Smooth muscle cell (in vitro differentiated cells): ENCODE results near the gene SOX6. TPM values are rescaled to one million over a fixed set of nuclear protein-coding genes. Genes with fewer than 3 reads are reported as not detected.

Source experiments
- DNase-seq: peaks from one replicate; lab custom pipeline; 2025; ENCODE audit not compliant: unreplicated experiment; lab: John Stamatoyannopoulos, UW
- H2AFZ ChIP-seq: fragments of 200-600 bp; sonication (generic); 2 replicates; pipeline ENCODE4 v1.6.0; 2016; ENCODE audit warnings: antibody characterized with exemption, low read depth, mild to moderate bottlenecking
- H3F3A ChIP-seq: fragments of 200-600 bp; sonication (generic); 2 replicates; pipeline ENCODE4 v1.6.0; 2017; ENCODE audit warnings: antibody characterized with exemption, low read depth
- H3K27ac ChIP-seq: fragments of 200-600 bp; sonication (generic); 2 replicates; pipeline ENCODE4 v1.5.1; 2016; ENCODE audit warnings: low read depth, mild to moderate bottlenecking
- H3K27me3 ChIP-seq: fragments of 200-600 bp; sonication (generic); 2 replicates; pipeline ENCODE4 v1.6.1; 2016; ENCODE audit warnings: low read depth, mild to moderate bottlenecking
- H3K36me3 ChIP-seq: fragments of 200-600 bp; sonication (generic); 2 replicates; pipeline ENCODE4 v1.5.1; 2016; ENCODE audit warnings: low read depth
- H3K4me1 ChIP-seq: fragments of 200-600 bp; sonication (generic); 2 replicates; pipeline ENCODE4 v1.5.1; 2016; ENCODE audit warnings: low read depth
- H3K4me2 ChIP-seq: fragments of 200-600 bp; sonication (generic); 2 replicates; pipeline ENCODE4 v1.6.0; 2016; ENCODE audit warnings: mild to moderate bottlenecking
- H3K4me3 ChIP-seq: fragments of 200-600 bp; sonication (generic); 2 replicates; pipeline ENCODE4 v1.5.1; 2016; ENCODE audit warnings: mild to moderate bottlenecking
- H3K79me2 ChIP-seq: fragments of 200-600 bp; sonication (generic); 2 replicates; pipeline ENCODE4 v1.6.0; 2016; ENCODE audit warnings: low read depth, mild to moderate bottlenecking
- H3K9ac ChIP-seq: fragments of 200-600 bp; sonication (generic); 2 replicates; pipeline ENCODE4 v1.6.0; 2016; ENCODE audit warnings: low read depth
- H3K9me3 ChIP-seq: fragments of 200-600 bp; sonication (generic); replicated peaks from 2 replicates; pipeline ENCODE4 v1.5.1; 2016; ENCODE audit warnings: low read depth
- H4K20me1 ChIP-seq: fragments of 200-600 bp; sonication (generic); 2 replicates; pipeline ENCODE4 v1.6.0; 2016; ENCODE audit warnings: low read depth
- WGBS: methylation state at CpG from one replicate; pipeline ENCODE4 v1.1.7; 2016; ENCODE audit warnings: low lambda C conversion rate; 5-methylcytosine and 5-hydroxymethylcytosine counted together
- polyA plus RNA-seq: library from polyadenylated mRNA; unstranded; fragments of >200 nt; fragmentation: Nextera tagmentation; extraction: Ambion mirVana; gene quantifications from 2 replicates; pipeline ENCODE4 v1.2.1, GENCODE V29; 2016
- total RNA-seq: library from RNA; depleted of rRNA; stranded (reverse); fragments of >200 nt; gene quantifications from 2 replicates; pipeline ENCODE4 v1.2.3, GENCODE V29; 2014
- TF ChIP-seq, protein P1 (sequence below): fragments of 200-600 bp; sonication (generic); IDR thresholded peaks from 2 replicates; pipeline ENCODE4 v1.5.1; 2017; ENCODE audit warnings: borderline replicate concordance, mild to moderate bottlenecking, antibody characterized with exemption; ENCODE audit not compliant: insufficient read depth, poor library complexity, severe bottlenecking

SOX6 gene
- total and polyA plus RNA-seq, 2 experiments from 2014 or later: 11.2 to 27.6 TPM

DNA sequence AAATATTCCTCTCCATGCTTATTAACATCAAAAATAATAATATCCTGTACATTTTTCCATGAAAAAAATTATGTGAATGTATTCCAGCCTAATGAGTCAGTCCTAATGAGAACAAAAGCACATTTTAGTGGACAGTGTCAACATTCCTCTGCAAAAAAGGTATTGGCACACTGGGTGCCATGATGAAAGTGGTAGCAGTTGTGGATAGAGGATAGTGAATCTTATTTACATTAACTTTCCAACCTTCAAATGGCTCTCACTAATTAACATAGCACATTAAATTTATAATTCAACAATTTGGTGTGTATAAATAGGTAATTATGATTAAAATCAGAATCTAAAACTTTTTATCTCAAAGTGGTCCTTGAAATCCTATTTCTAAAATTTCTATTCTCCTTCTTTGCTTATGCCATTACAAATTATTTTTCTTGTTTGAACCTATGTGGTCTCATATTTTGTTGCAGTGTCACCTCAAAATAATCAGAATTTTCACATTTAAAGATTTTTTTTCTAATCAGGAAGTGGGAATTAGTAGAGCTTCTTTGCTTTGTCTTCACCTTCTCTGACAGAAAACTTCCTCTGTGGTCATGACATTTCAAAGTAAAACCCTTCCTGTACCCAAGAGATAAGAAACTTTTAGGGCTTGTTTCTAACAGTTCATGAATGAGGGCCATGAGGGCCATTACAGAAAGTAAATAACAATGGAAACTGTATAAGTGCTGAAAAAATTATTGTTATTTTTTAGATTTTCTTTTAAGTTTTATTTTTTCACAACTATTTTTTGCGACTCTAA lies 18.7 kb downstream of the SOX6 start:
- Histone ChIP-seq H3K4me3 (no peak overlapping the region), H2AFZ (no peak overlapping the region), H3K4me1 (peaks cover 7% of the 10 kb centered on the region), H3F3A (no peaks in the 10 kb centered on the region), H3K27ac (peak overlapping the region; percentile 51), H3K36me3 (no peaks in the 10 kb centered on the region), H3K4me2 (peak overlapping the region; percentile 70), H4K20me1 (no peaks in the 10 kb centered on the region), H3K9me3 (no peaks in the 10 kb centered on the region), H3K79me2 (peaks cover 9% of the 10 kb centered on the region), H3K27me3 (no peaks in the 10 kb centered on the region), H3K9ac (no peak overlapping the region)
- TF ChIP-seq, protein P1, sequence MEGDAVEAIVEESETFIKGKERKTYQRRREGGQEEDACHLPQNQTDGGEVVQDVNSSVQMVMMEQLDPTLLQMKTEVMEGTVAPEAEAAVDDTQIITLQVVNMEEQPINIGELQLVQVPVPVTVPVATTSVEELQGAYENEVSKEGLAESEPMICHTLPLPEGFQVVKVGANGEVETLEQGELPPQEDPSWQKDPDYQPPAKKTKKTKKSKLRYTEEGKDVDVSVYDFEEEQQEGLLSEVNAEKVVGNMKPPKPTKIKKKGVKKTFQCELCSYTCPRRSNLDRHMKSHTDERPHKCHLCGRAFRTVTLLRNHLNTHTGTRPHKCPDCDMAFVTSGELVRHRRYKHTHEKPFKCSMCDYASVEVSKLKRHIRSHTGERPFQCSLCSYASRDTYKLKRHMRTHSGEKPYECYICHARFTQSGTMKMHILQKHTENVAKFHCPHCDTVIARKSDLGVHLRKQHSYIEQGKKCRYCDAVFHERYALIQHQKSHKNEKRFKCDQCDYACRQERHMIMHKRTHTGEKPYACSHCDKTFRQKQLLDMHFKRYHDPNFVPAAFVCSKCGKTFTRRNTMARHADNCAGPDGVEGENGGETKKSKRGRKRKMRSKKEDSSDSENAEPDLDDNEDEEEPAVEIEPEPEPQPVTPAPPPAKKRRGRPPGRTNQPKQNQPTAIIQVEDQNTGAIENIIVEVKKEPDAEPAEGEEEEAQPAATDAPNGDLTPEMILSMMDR: no peak
- WGBS: 97% methylated on average over 1 of the region's 1 CpG
- no peak for DNase-seq

DNA sequence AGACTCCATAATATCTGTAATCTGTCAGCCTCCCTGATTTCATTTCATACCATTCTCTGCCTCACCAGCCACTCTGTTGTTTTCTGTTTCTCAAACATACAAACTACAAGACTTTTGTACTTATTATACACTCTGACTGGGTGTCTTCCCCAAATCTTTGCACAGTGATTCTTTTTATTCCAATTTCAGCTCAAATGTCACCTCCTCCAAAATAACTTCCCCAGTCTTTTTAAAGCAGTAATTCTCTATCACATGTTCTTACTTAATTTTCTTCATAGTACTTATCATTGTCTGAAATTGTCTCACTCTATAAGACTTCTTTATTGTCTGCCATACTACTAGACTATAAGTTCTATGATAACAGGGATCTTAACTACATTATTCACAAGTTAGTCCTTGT lies 19.6 kb downstream of the SOX6 start:
- TF ChIP-seq, protein P1: no peak
- H4K20me1 ChIP-seq: no peaks in the 10 kb centered on the region
- no peak overlapping the region for H2AFZ ChIP-seq
- no peak overlapping the region for H3K9ac ChIP-seq
- H3K9me3 ChIP-seq: no peaks in the 10 kb centered on the region
- no peak for DNase-seq
- H3K27me3 ChIP-seq: no peaks in the 10 kb centered on the region
- no peak overlapping the region for H3K4me3 ChIP-seq
- H3K4me1 ChIP-seq: peaks cover 7% of the 10 kb centered on the region
- H3K27ac ChIP-seq: no peak overlapping the region
- no peaks in the 10 kb centered on the region for H3K36me3 ChIP-seq
- peaks cover 9% of the 10 kb centered on the region for H3K79me2 ChIP-seq
- no peak overlapping the region for H3K4me2 ChIP-seq
- H3F3A ChIP-seq: no peaks in the 10 kb centered on the region

GRCh38 chr11:16336204-16336603 lies 20.1 kb downstream of the SOX6 start:
- Histone ChIP-seq H4K20me1 (no peaks in the 10 kb centered on the region), H3K4me2 (no peak overlapping the region), H3K4me3 (no peak overlapping the region), H3K4me1 (peaks cover 7% of the 10 kb centered on the region), H3K27me3 (no peaks in the 10 kb centered on the region), H3F3A (no peaks in the 10 kb centered on the region), H3K36me3 (no peaks in the 10 kb centered on the region), H3K9me3 (no peaks in the 10 kb centered on the region), H3K79me2 (peaks cover 9% of the 10 kb centered on the region), H3K9ac (no peak overlapping the region), H3K27ac (no peak overlapping the region), H2AFZ (no peak overlapping the region)
- no peak for DNase-seq
- WGBS: 89% methylated on average over 6 of the region's 6 CpGs
- TF ChIP-seq, protein P1: no peak

- TF ChIP-seq, protein P1: no peak
- Histone ChIP-seq H3K27ac (no peak overlapping the region), H3K9ac (no peak overlapping the region), H3K79me2 (peaks cover 9% of the 10 kb centered on the region), H4K20me1 (no peaks in the 10 kb centered on the region), H3K27me3 (no peaks in the 10 kb centered on the region), H3K36me3 (no peaks in the 10 kb centered on the region), H3K4me2 (no peak overlapping the region), H3F3A (no peaks in the 10 kb centered on the region), H3K4me3 (no peak overlapping the region), H3K4me1 (peaks cover 7% of the 10 kb centered on the region), H2AFZ (no peak overlapping the region), H3K9me3 (no peaks in the 10 kb centered on the region)
- 84% methylated on average over 1 of the region's 1 CpG for WGBS
- no peak for DNase-seq
Measured at GRCh38 chr11:16335236-16335962, 20.9 kb downstream of the SOX6 start.
